H9 (cell line): ENCODE data around the gene SCN4A. TPM values are rescaled to one million over a fixed set of nuclear protein-coding genes. Genes with fewer than 3 reads are reported as not detected.

Experiments used
- DNase-seq: peaks from one replicate; pipeline ENCODE4 v3.0.0-alpha.2; 2017
- H2AFZ ChIP-seq: one replicate; pipeline ENCODE4 v1.6.1; 2013; ENCODE audit warnings: mild to moderate bottlenecking, low read length, control low read depth, moderate library complexity
- H2AK5ac ChIP-seq: 2 replicates; pipeline ENCODE4 v1.6.1; 2013; ENCODE audit warnings: low read length, control low read depth, mixed read lengths; ENCODE audit not compliant: insufficient read length
- H2BK120ac ChIP-seq: one replicate; pipeline ENCODE4 v1.6.1; 2013; ENCODE audit warnings: low read depth, mild to moderate bottlenecking, low read length, control low read depth, inconsistent platforms; ENCODE audit not compliant: poor library complexity, severe bottlenecking
- H2BK12ac ChIP-seq: 2 replicates; pipeline ENCODE4 v1.6.1; 2013; ENCODE audit warnings: low read length, control low read depth, mixed read lengths, low read depth; ENCODE audit not compliant: insufficient read length
- H2BK15ac ChIP-seq: 2 replicates; pipeline ENCODE4 v1.6.1; 2013; ENCODE audit warnings: low read depth, low read length, control low read depth
- H2BK20ac ChIP-seq: one replicate; pipeline ENCODE4 v1.6.1; 2013; ENCODE audit warnings: low read depth, mild to moderate bottlenecking, low read length, control low read depth, inconsistent platforms; ENCODE audit not compliant: poor library complexity, severe bottlenecking
- H2BK5ac ChIP-seq: 2 replicates; pipeline ENCODE4 v1.6.1; 2013; ENCODE audit warnings: low read length, control low read depth, mixed read lengths; ENCODE audit not compliant: insufficient read length
- H3K14ac ChIP-seq: 2 replicates; pipeline ENCODE4 v1.6.1; 2013; ENCODE audit warnings: low read length, control low read depth; ENCODE audit not compliant: insufficient read depth
- H3K18ac ChIP-seq: 2 replicates; pipeline ENCODE4 v1.6.1; 2013; ENCODE audit warnings: low read depth, mild to moderate bottlenecking, mixed read lengths, low read length, control low read depth; ENCODE audit not compliant: insufficient read length
- H3K23ac ChIP-seq: 2 replicates; pipeline ENCODE4 v1.6.1; 2013; ENCODE audit warnings: low read length, control low read depth, mixed read lengths, low read depth; ENCODE audit not compliant: insufficient read length
- H3K23me2 ChIP-seq: 2 replicates; pipeline ENCODE4 v1.6.1; 2013; ENCODE audit warnings: low read depth, mild to moderate bottlenecking, mixed read lengths, low read length, control low read depth; ENCODE audit not compliant: insufficient read length, poor library complexity, severe bottlenecking
- H3K27ac ChIP-seq: 2 replicates; pipeline ENCODE4 v1.5.1; 2013; ENCODE audit warnings: low read length, control low read depth, mixed read lengths, low read depth; ENCODE audit not compliant: insufficient read length
- H3K27me3 ChIP-seq: 2 replicates; pipeline ENCODE4 v1.6.1; 2013; ENCODE audit warnings: low read length, control low read depth, inconsistent platforms; ENCODE audit not compliant: insufficient read depth
- H3K4ac ChIP-seq: 2 replicates; pipeline ENCODE4 v1.6.1; 2013; ENCODE audit warnings: low read depth, mild to moderate bottlenecking, control low read depth, inconsistent platforms, low read length, moderate library complexity
- H3K4me1 ChIP-seq: 2 replicates; pipeline ENCODE4 v1.6.1; 2013; ENCODE audit warnings: low read length, control low read depth, inconsistent platforms; ENCODE audit not compliant: insufficient read depth
- H3K4me2 ChIP-seq: 2 replicates; pipeline ENCODE4 v1.6.1; 2013; ENCODE audit warnings: low read length, control low read depth, mixed read lengths; ENCODE audit not compliant: insufficient read length, insufficient read depth
- H3K56ac ChIP-seq: 2 replicates; pipeline ENCODE4 v1.6.1; 2013; ENCODE audit warnings: low read depth, mild to moderate bottlenecking, mixed read lengths, low read length, control low read depth; ENCODE audit not compliant: insufficient read length
- H3K79me1 ChIP-seq: 2 replicates; pipeline ENCODE4 v1.6.1; 2013; ENCODE audit warnings: low read depth, mild to moderate bottlenecking, moderate library complexity, low read length, control low read depth, inconsistent platforms; ENCODE audit not compliant: insufficient read depth, poor library complexity, severe bottlenecking
- H3K79me2 ChIP-seq: 2 replicates; pipeline ENCODE4 v1.6.1; 2013; ENCODE audit warnings: low read length, control low read depth, inconsistent platforms; ENCODE audit not compliant: insufficient read depth
- H3K9ac ChIP-seq: 2 replicates; pipeline ENCODE4 v1.6.1; 2013; ENCODE audit warnings: low read length, control low read depth, mixed read lengths; ENCODE audit not compliant: insufficient read length; ENCODE audit errors: extremely low read depth
- H3K9me3 ChIP-seq: one replicate; pipeline ENCODE4 v1.6.1; 2013; ENCODE audit warnings: low read depth, low read length, inconsistent platforms; ENCODE audit not compliant: control insufficient read depth
- H3T11ph ChIP-seq: one replicate; pipeline ENCODE4 v1.6.1; 2013; ENCODE audit warnings: mild to moderate bottlenecking, low read length, control low read depth, inconsistent platforms
- H4K20me1 ChIP-seq: one replicate; pipeline ENCODE4 v1.6.1; 2013; ENCODE audit not compliant: control insufficient read depth, insufficient read length, insufficient read depth
- H4K5ac ChIP-seq: 2 replicates; pipeline ENCODE4 v1.6.1; 2013; ENCODE audit warnings: low read depth, mild to moderate bottlenecking, mixed read lengths, low read length, control low read depth; ENCODE audit not compliant: insufficient read length
- H4K8ac ChIP-seq: replicated peaks from 2 replicates; pipeline ENCODE4 v1.6.1; 2013; ENCODE audit warnings: low read length, control low read depth, mixed read lengths, low read depth; ENCODE audit not compliant: insufficient read length
- H4K91ac ChIP-seq: 2 replicates; pipeline ENCODE4 v1.6.1; 2013; ENCODE audit warnings: low read depth, mild to moderate bottlenecking, moderate library complexity, mixed read lengths, low read length, control low read depth; ENCODE audit not compliant: insufficient read length
- H3K27ac Mint-ChIP-seq, 3 experiments: 2 replicates in 2 of 3; 3 replicates in 1 of 3; pipeline ENCODE4 v1.8.0; 2020 to 2021; ENCODE audit warnings: mixed read lengths in 3 of 3, mild to moderate bottlenecking in 1 of 3, moderate library complexity in 1 of 3
- H3K27me3 Mint-ChIP-seq: 2 replicates; pipeline ENCODE4 v1.8.0; 2021; ENCODE audit warnings: low read depth, mild to moderate bottlenecking, moderate library complexity, mixed read lengths
- H3K36me3 Mint-ChIP-seq, 3 experiments: 2 replicates in 2 of 3; 3 replicates in 1 of 3; pipeline ENCODE4 v1.8.0; 2020 to 2021; ENCODE audit warnings: low read depth in 3 of 3, mixed read lengths in 3 of 3; ENCODE audit not compliant: insufficient read depth in 1 of 3
- H3K4me1 Mint-ChIP-seq, 2 experiments: 2 replicates each; pipeline ENCODE4 v1.8.0; 2020; ENCODE audit warnings: mixed read lengths in 2 of 2
- H3K4me3 Mint-ChIP-seq, 2 experiments: 2 replicates in 1 of 2; 3 replicates in 1 of 2; pipeline ENCODE4 v1.8.0; 2020 to 2021; ENCODE audit warnings: mild to moderate bottlenecking in 2 of 2, mixed read lengths in 2 of 2, moderate library complexity in 1 of 2
- H3K9me3 Mint-ChIP-seq, 2 experiments: 2 replicates in 1 of 2; 3 replicates in 1 of 2; pipeline ENCODE4 v1.8.0; 2020; ENCODE audit warnings: mild to moderate bottlenecking in 2 of 2, mixed read lengths in 2 of 2, moderate library complexity in 1 of 2
- CTCF ChIP-seq: fragments of 200-600 bp; sonication (generic); conservative IDR thresholded peaks from 3 replicates; pipeline ENCODE4 v1.8.0; 2021; ENCODE audit warnings: antibody characterized with exemption, mild to moderate bottlenecking
- WGBS: extraction: QIAGEN DNeasy Blood & Tissue Kit; methylation state at CpG from one replicate; pipeline ENCODE4 v1.1.7; 2013; ENCODE audit warnings: missing lambda C conversion rate, low lambda C conversion rate, mixed read lengths; ENCODE audit not compliant: insufficient read length; ENCODE audit errors: extremely low coverage; 5-methylcytosine and 5-hydroxymethylcytosine counted together
- total RNA-seq: library from RNA; stranded (reverse); gene quantifications from 2 replicates; pipeline ENCODE4 v1.2.1, GENCODE V29; 2021

Gene SCN4A
- total RNA-seq, 1 experiment from 2014 or later: 5.8 TPM

GRCh38 chr17:64009571-64010402 is 37.1 kb upstream of the SCN4A start:
- H4K91ac ChIP-seq: no peak overlapping the region
- H3K14ac ChIP-seq: no peak overlapping the region
- no peak overlapping the region for H2AK5ac ChIP-seq
- H3K9me3 Mint-ChIP-seq: no peaks in the 10 kb centered on the region
- no peaks in the 10 kb centered on the region for H3K79me2 ChIP-seq
- H3T11ph ChIP-seq: no peak overlapping the region
- no peaks in the 10 kb centered on the region for H4K20me1 ChIP-seq
- no peak overlapping the region for H3K18ac ChIP-seq
- H3K4me1 Mint-ChIP-seq: peaks cover 14 to 24% of the 10 kb centered on the region in 2 experiments
- H2AFZ ChIP-seq: no peak overlapping the region
- no peak overlapping the region for H2BK12ac ChIP-seq
- no peaks in the 10 kb centered on the region for H3K79me1 ChIP-seq
- H3K23me2 ChIP-seq: no peaks in the 10 kb centered on the region
- H2BK5ac ChIP-seq: no peak overlapping the region
- H3K23ac ChIP-seq: no peak overlapping the region
- no peak overlapping the region for H3K4me3 Mint-ChIP-seq
- H3K27me3 ChIP-seq: no peaks in the 10 kb centered on the region
- peaks cover 3% of the 10 kb centered on the region; the same call in 1 of the 2 replicates for H3K4me1 ChIP-seq
- H3K4ac ChIP-seq: no peak overlapping the region
- no peak overlapping the region for H3K9ac ChIP-seq
- no CpG with 5 or more reads among the region's 8 CpGs for WGBS
- H4K8ac ChIP-seq: no peak overlapping the region
- H3K9me3 ChIP-seq: no peaks in the 10 kb centered on the region
- H4K5ac ChIP-seq: no peak overlapping the region
- no peak overlapping the region for H3K56ac ChIP-seq
- no peak for DNase-seq
- no peak overlapping the region for H2BK20ac ChIP-seq
- no peak overlapping the region for H3K27ac ChIP-seq
- no peak overlapping the region for H2BK15ac ChIP-seq
- no peak for TF ChIP-seq CTCF
- no peak overlapping the region; a peak in 1 of 7 replicates for H3K27ac Mint-ChIP-seq
- no peaks in the 10 kb centered on the region for H3K36me3 Mint-ChIP-seq
- H3K4me2 ChIP-seq: no peak overlapping the region
- peaks cover 3% of the 10 kb centered on the region for H3K27me3 Mint-ChIP-seq
- no peak overlapping the region for H2BK120ac ChIP-seq
